Breast epithelium (tissue), 4 donors: ENCODE data around the gene ADARB2. TPM values are rescaled to one million over a fixed set of nuclear protein-coding genes. Genes with fewer than 3 reads are reported as not detected.

Experiments used
- DNase-seq, 2 donors: peaks; one replicate each; pipeline ENCODE4 v3.0.0-alpha.2; 2019; ENCODE audit warnings: low spot score in 2 of 2
- H3K27ac ChIP-seq, 2 donors: fragments of 200-600 bp; sonication (generic) in 1 of 2; one replicate each; pipeline ENCODE4 v1.5.1; 2016 to 2019; ENCODE audit warnings: mild to moderate bottlenecking in 1 of 2
- H3K27me3 ChIP-seq, 2 donors: fragments of 200-600 bp; sonication (generic) in 1 of 2; one replicate each; pipeline versions ENCODE4 v1.5.1 to v1.6.0; 2017 to 2019; ENCODE audit warnings: control low read depth in 1 of 2, mild to moderate bottlenecking in 1 of 2
- H3K36me3 ChIP-seq: fragments of 200-600 bp; one replicate; pipeline ENCODE4 v1.5.1; 2019
- H3K4me1 ChIP-seq, 2 donors: fragments of 200-600 bp; sonication (generic); one replicate each; pipeline ENCODE4 v1.5.1; 2016 to 2019; ENCODE audit warnings: control low read depth in 1 of 2
- H3K4me3 ChIP-seq, 3 donors: fragments of 200-600 bp; sonication (generic); 1 replicate in 2 of 3; 2 replicates in 1 of 3; pipeline ENCODE4 v1.5.1; 2016 to 2019; ENCODE audit warnings: mild to moderate bottlenecking in 3 of 3, moderate library complexity in 2 of 3
- H3K9me3 ChIP-seq, 2 donors: fragments of 200-600 bp; sonication (generic) in 1 of 2; one replicate each; pipeline ENCODE4 v1.5.1; 2016 to 2019; ENCODE audit warnings: control low read depth in 1 of 2
- CTCF ChIP-seq, 3 donors: fragments of 450-650 bp; IDR thresholded peaks; one replicate each; pipeline ENCODE4 v1.5.1; 2016 to 2017; ENCODE audit warnings: antibody characterized with exemption in 3 of 3, mild to moderate bottlenecking in 3 of 3, moderate library complexity in 3 of 3
- POLR2A ChIP-seq: fragments of 450-650 bp; IDR thresholded peaks from one replicate; pipeline ENCODE4 v1.6.1; 2016; ENCODE audit warnings: antibody characterized with exemption, mild to moderate bottlenecking, moderate library complexity
- POLR2AphosphoS5 ChIP-seq, 3 donors: sonication (generic); formaldehyde crosslinking; IDR thresholded peaks; one replicate each; pipeline ENCODE4 v1.6.1; 2017; ENCODE audit warnings: antibody characterized with exemption in 3 of 3
- intact Hi-C: fragments of 100-400 bp; cut with DNase I; formaldehyde crosslinking; loops from one replicate; pipeline ENCODE4 v1.15.1; 2023; ENCODE audit warnings: low total_unique reads
- total RNA-seq, 3 donors: library from RNA; depleted of rRNA; stranded (reverse); fragments of >200 nt; gene quantifications; one replicate each; pipeline ENCODE4 v1.1.0, GENCODE V29; 2016

The ADARB2 gene
- total RNA-seq, 3 donors from 2014 or later: 0.32 to 3.9 (median 2.0) TPM

DNA sequence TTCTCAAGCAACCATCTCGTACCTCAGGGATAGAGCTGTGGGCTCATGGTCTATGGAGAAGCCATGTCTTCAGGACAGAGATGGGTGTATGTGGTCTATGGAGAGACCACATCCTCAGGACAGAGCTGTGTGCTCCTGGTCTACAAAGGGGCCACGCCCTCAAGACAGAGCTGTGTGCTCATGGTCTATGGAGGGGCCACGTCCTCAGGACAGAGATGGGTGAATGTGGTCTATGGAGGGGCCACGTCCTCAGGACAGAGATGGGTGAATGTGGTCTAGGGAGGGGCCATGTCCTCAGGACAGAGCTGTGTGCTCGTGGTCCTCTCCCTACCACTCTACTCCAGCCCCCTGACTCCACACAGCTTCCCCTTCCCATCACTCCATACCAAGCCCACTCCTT is 563.3 kb downstream of the ADARB2 start:
- TF ChIP-seq CTCF (IDR thresholded peaks at IDR 0.05): no peak
- TF ChIP-seq POLR2AphosphoS5 (IDR thresholded peaks at IDR 0.05): no peak
- TF ChIP-seq POLR2A: no peak
- Histone ChIP-seq H3K4me3 (no peak overlapping the region), H3K4me1 (no peaks in the 10 kb centered on the region), H3K27ac (no peak overlapping the region), H3K9me3 (no peaks in the 10 kb centered on the region), H3K27me3 (no peaks in the 10 kb centered on the region), H3K36me3 (no peaks in the 10 kb centered on the region)
- DNase-seq: peak in 1 of 2 donors; percentile 1
- intact Hi-C loops: no loop called here

- no peaks in the 10 kb centered on the region for H3K27me3 ChIP-seq
- no peaks in the 10 kb centered on the region for H3K9me3 ChIP-seq
- H3K36me3 ChIP-seq: no peaks in the 10 kb centered on the region
- H3K4me3 ChIP-seq: no peak overlapping the region
- no peak for TF ChIP-seq POLR2A
- TF ChIP-seq CTCF (IDR thresholded peaks at IDR 0.05): no peak
- TF ChIP-seq POLR2AphosphoS5 (IDR thresholded peaks at IDR 0.05): no peak
- peak in 1 of 2 donors; percentile 17 for DNase-seq
- no peaks in the 10 kb centered on the region for H3K4me1 ChIP-seq
- intact Hi-C loops: no loop called here
- no peak overlapping the region for H3K27ac ChIP-seq
Observed at GRCh38 chr10:1173091-1173490, 564.2 kb downstream of the ADARB2 start.

GRCh38 chr10:1172256-1172984 is 564.9 kb downstream of the ADARB2 start:
- DNase-seq: peak in 1 of 2 donors; percentile 14
- no peak overlapping the region for H3K27ac ChIP-seq
- H3K36me3 ChIP-seq: no peaks in the 10 kb centered on the region
- H3K27me3 ChIP-seq: no peaks in the 10 kb centered on the region
- H3K4me1 ChIP-seq: no peaks in the 10 kb centered on the region
- TF ChIP-seq POLR2A: no peak
- TF ChIP-seq CTCF (IDR thresholded peaks at IDR 0.05): no peak
- TF ChIP-seq POLR2AphosphoS5 (IDR thresholded peaks at IDR 0.05): no peak
- intact Hi-C loops: no loop called here
- no peaks in the 10 kb centered on the region for H3K9me3 ChIP-seq
- H3K4me3 ChIP-seq: no peak overlapping the region

GRCh38 chr10:1171586-1171985 is 565.7 kb downstream of the ADARB2 start:
- no peak for TF ChIP-seq POLR2AphosphoS5 (IDR thresholded peaks at IDR 0.05)
- no peak for TF ChIP-seq POLR2A
- no peak for TF ChIP-seq CTCF (IDR thresholded peaks at IDR 0.05)
- intact Hi-C loops: no loop called here
- H3K4me1 ChIP-seq: no peaks in the 10 kb centered on the region
- no peak overlapping the region for H3K27ac ChIP-seq
- H3K9me3 ChIP-seq: no peaks in the 10 kb centered on the region
- no peaks in the 10 kb centered on the region for H3K27me3 ChIP-seq
- peak in 1 of 2 donors; percentile 15 for DNase-seq
- no peaks in the 10 kb centered on the region for H3K36me3 ChIP-seq
- no peak overlapping the region for H3K4me3 ChIP-seq

DNA sequence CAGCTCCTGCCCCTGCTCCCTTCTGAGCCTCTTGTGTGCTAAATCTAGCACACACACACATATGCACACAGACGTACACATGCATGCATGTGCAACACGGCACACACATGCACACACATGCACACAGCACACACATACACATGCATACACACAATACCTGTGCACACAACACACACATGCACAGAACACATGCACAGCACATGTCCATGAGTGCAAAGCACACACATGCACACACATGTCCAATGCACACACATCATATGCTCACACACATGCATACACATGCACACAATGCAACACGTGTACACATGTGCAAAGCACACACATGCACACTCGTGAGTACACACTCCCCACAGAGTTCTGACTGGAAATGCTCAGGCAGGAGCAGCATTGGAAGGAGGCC is 566.1 kb downstream of the ADARB2 start:
- H3K36me3 ChIP-seq: no peaks in the 10 kb centered on the region
- no peak for DNase-seq
- TF ChIP-seq POLR2A (no peak), CTCF (IDR thresholded peaks at IDR 0.05) (no peak), POLR2AphosphoS5 (IDR thresholded peaks at IDR 0.05) (no peak)
- H3K9me3 ChIP-seq: no peaks in the 10 kb centered on the region
- H3K27me3 ChIP-seq: no peaks in the 10 kb centered on the region
- intact Hi-C loops: no loop called here
- no peak overlapping the region for H3K4me3 ChIP-seq
- H3K27ac ChIP-seq: no peak overlapping the region
- no peaks in the 10 kb centered on the region for H3K4me1 ChIP-seq
